ENCODE data around the gene PPP2R2D. TPM values are rescaled to one million over a fixed set of nuclear protein-coding genes. Genes with fewer than 3 reads are reported as not detected.

The PPP2R2D gene
- total RNA-seq, 1 experiment from 2014 or later = 35.1 TPM

DNA sequence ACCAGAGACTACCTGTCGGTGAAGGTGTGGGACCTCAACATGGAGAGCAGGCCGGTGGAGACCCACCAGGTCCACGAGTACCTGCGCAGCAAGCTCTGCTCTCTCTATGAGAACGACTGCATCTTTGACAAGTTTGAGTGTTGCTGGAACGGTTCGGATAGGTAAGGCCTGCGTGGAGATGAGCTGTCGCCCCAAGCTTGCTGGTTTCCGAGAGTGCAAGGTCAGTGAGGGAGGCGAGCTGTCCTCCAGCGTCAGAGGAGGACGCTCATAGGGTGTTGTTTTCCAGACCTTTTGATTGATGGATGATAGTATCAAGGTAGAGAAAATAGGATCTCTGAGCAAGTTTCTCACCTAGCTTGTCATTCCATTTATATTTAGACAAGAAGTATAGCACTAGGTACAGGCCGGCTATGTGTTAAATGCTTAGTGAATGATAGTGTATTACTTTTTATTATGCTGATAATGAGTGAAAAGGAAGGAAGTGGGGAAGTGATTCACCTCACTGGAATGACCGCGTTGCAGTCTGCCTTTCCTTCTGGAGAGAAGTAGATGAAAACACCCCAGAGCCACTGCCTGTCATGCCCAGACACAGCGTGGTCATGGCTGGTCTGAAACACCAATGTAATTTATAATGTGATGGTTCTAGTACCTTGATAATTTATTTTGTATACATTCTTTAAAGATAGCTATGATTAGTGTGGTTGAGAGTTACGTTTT is 47.0 kb downstream of the PPP2R2D start:
- no peak overlapping the region for H3K4me2 ChIP-seq (ENCODE audit: insufficient read depth, insufficient read length, low read length)
- no peaks in the 10 kb centered on the region for H3K4me1 ChIP-seq (ENCODE audit: insufficient read depth, low read length)
- no peak overlapping the region for H3K14ac ChIP-seq (ENCODE audit: insufficient read depth, low read length)
- H4K8ac ChIP-seq (replicated peaks; ENCODE audit: insufficient read length, low read depth, low read length) = no peak overlapping the region
- H3K23me2 ChIP-seq (ENCODE audit: insufficient read length, low read depth, low read length, poor library complexity, severe bottlenecking) = no peaks in the 10 kb centered on the region
- no peak overlapping the region for H2BK5ac ChIP-seq (ENCODE audit: insufficient read length, low read length)
- no peak overlapping the region for H3K23ac ChIP-seq (ENCODE audit: insufficient read length, low read depth, low read length)
- H3K4ac ChIP-seq (ENCODE audit: low read depth, low read length) = no peak overlapping the region
- H3K27ac Mint-ChIP-seq = peak overlapping the region in 1 of 3 experiments; percentile 71; a peak in 2 of 7 replicates
- H3K79me2 ChIP-seq (ENCODE audit: insufficient read depth, low read length) = no peaks in the 10 kb centered on the region
- no peaks in the 10 kb centered on the region for H3K9me3 Mint-ChIP-seq
- no peak overlapping the region for H3K18ac ChIP-seq (ENCODE audit: insufficient read length, low read depth, low read length)
- peaks cover 63 to 82% (median 79%) of the 10 kb centered on the region in 3 experiments; a peak in 6 of 7 replicates for H3K36me3 Mint-ChIP-seq (ENCODE audit: insufficient read depth in 1 of 3, low read depth in 3 of 3)
- no peak overlapping the region for H2AK5ac ChIP-seq (ENCODE audit: insufficient read length, low read length)
- no peaks in the 10 kb centered on the region for H3K27me3 ChIP-seq (ENCODE audit: insufficient read depth, low read length)
- H3K27ac ChIP-seq (ENCODE audit: insufficient read length, low read depth, low read length) = no peak overlapping the region
- no peaks in the 10 kb centered on the region for H3K79me1 ChIP-seq (ENCODE audit: insufficient read depth, low read depth, low read length, poor library complexity, severe bottlenecking)
- no peaks in the 10 kb centered on the region for H4K20me1 ChIP-seq (ENCODE audit: control insufficient read depth, insufficient read depth, insufficient read length)
- DNase-seq = no peak
- peaks cover 0 to 5% of the 10 kb centered on the region in 2 experiments; a peak in 3 of 4 replicates for H3K4me1 Mint-ChIP-seq
- no peak overlapping the region for H2BK15ac ChIP-seq (ENCODE audit: low read depth, low read length)
- TF ChIP-seq, protein P1, sequence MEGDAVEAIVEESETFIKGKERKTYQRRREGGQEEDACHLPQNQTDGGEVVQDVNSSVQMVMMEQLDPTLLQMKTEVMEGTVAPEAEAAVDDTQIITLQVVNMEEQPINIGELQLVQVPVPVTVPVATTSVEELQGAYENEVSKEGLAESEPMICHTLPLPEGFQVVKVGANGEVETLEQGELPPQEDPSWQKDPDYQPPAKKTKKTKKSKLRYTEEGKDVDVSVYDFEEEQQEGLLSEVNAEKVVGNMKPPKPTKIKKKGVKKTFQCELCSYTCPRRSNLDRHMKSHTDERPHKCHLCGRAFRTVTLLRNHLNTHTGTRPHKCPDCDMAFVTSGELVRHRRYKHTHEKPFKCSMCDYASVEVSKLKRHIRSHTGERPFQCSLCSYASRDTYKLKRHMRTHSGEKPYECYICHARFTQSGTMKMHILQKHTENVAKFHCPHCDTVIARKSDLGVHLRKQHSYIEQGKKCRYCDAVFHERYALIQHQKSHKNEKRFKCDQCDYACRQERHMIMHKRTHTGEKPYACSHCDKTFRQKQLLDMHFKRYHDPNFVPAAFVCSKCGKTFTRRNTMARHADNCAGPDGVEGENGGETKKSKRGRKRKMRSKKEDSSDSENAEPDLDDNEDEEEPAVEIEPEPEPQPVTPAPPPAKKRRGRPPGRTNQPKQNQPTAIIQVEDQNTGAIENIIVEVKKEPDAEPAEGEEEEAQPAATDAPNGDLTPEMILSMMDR (conservative IDR thresholded peaks at IDR 0.05) = no peak
- H2BK20ac ChIP-seq (ENCODE audit: low read depth, low read length, poor library complexity, severe bottlenecking) = no peak overlapping the region
- no peaks in the 10 kb centered on the region for H3K9me3 ChIP-seq (ENCODE audit: control insufficient read depth, low read depth, low read length)
- H3K9ac ChIP-seq (ENCODE audit: extremely low read depth, insufficient read length, low read length) = no peak overlapping the region
- no CpG with 5 or more reads among the region's 18 CpGs for WGBS (ENCODE audit: extremely low coverage, insufficient read length, low lambda C conversion rate)
- H3K27me3 Mint-ChIP-seq (ENCODE audit: low read depth) = no peaks in the 10 kb centered on the region
- no peak overlapping the region for H2BK12ac ChIP-seq (ENCODE audit: insufficient read length, low read depth, low read length)
- H4K91ac ChIP-seq (ENCODE audit: insufficient read length, low read depth, low read length) = no peak overlapping the region
- H2AFZ ChIP-seq (ENCODE audit: low read length) = no peak overlapping the region
- no peak overlapping the region for H2BK120ac ChIP-seq (ENCODE audit: low read depth, low read length, poor library complexity, severe bottlenecking)
- H3K56ac ChIP-seq (ENCODE audit: insufficient read length, low read depth, low read length) = no peak overlapping the region
- no peak overlapping the region for H3T11ph ChIP-seq (ENCODE audit: low read length)
- no peak overlapping the region for H4K5ac ChIP-seq (ENCODE audit: insufficient read length, low read depth, low read length)
- H3K4me3 Mint-ChIP-seq = no peak overlapping the region
